ENCODE measurements around the gene SIAE.

The SIAE gene

GRCh38 chr11:124673333-124674167 lies at the start of gene SIAE, which contains the start of gene SPA17:
SIAE (minus strand) TSS chr11:124673739; CDS start chr11:124673708, 31 bp downstream.
SPA17 (plus strand) TSS chr11:124673904; CDS start chr11:124675265, 1,361 bp downstream.
- FAIRE-seq, result peak; percentile 93

DNA sequence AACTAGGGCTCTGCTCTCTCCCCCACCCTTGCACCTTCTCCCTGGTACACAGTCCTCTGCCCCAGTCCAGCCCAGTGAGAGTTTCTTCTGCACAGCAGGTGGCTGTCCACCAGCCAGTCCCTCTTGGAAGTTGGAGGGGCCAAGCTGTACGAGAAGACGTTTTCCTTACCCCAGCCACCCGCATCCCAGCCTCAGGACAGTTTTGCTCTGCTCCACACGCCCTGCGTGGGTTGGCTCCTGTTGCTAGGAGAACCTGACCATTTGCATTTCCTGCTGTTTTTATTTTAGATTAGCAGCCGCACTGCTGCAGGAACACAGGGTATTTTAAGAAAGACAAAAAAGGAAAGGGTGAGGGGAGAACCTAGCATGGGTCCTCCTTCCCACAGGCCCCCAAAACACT lies 48.6 kb upstream of the SIAE start:
- no peak for FAIRE-seq

DNA sequence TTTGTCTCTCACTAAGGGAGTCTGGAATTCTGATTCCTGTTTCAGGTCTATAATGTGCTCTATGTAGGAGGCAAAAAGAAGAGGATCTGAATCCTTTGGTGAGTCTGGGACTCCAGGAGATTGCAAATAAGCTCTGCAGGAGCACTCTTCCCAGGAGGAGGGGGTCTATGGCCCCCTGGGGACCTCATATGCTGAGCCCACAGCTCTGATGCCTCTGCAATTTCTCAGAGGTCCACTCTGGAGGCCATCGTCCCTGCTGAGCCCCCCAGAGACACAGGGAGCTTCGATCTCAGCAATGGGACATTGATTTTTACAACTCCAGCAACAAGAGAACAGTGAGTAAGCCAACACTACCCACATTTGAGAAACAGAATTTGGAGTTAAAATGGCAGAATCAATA lies 46.0 kb upstream of the SIAE start:
- no peak for FAIRE-seq

- FAIRE-seq, result no peak
These were observed 45.3 kb upstream of the SIAE start for GRCh38 chr11:124718801-124719200.

DNA sequence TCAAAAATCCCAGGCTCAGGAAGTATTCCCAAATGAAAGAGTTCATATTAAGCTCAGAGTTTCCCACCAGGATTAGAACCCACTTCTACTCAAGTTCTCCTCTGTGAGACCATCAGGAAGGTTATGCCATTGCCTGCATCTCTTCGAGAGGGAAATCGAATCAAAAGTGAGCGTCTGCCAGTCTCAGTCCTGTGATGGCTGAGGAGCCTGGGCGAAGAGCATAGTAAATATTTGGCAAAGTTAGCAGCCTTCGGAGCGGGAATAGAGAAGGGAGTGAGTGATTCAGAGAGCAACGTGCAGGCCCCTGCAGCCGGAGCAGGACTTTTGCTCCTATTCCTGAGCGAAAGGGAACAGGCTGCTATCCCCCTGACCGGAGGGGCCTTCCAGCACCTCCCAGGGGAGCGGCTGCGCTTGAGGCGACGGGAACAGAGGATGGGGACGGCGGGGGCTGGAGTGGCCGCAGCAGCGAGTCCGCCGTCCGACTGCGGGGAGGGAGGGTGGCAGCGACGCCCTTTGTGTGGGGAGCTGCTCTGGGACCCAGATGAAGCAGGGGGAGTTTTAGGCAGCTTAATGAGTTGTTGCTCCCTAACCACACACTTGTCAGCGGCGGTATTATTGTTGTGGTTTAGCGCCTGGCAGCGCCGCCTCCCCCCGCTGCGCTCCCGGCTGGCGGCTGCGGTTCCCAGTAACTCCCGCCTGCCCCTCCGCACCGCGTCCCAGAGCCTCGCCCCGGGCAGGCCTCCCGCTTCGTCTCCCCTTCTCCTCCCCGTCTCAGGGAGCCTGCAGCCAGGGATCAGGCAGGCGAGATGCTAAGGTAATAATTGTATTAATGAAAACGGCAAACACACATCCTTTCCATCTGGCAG lies 44.5 kb upstream of the SIAE start:
- FAIRE-seq, result no peak

DNA sequence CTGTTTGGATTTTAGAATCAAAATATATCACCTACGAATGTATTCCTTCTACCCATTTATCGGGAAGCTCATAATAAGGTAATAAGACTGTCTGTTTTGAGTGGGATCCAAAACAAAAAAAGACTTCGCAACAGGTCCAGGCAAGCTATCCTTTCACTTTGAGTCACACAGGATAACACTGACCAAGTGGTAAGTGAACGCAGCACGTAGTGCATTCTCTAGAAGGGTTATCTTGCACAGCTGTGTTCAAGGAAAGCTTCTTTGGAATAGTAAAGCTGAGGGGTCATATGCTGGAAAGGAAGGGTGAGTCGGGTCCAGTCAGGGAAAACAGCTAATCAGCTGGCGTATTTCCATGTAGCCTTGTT lies 43.9 kb upstream of the SIAE start:
- no peak for FAIRE-seq

DNA sequence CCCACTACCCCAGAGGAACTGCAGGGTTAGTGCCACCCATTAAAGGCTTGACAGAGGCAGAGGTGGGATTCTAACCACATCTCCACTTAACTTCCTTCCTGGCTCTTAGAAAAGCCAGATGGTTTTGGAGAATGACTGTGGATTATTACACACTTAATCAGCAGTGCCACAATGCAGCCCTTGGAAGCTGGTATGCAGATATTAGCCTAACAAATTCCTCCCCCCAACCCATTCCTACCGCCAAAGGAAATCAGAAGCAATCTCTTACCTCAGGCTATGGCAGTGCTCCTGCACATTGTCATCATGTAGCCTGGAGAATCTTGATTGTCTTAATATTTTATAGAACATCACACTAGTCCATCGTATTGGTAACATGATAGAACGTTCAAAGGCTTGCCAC lies 43.1 kb upstream of the SIAE start:
- no peak for FAIRE-seq

DNA sequence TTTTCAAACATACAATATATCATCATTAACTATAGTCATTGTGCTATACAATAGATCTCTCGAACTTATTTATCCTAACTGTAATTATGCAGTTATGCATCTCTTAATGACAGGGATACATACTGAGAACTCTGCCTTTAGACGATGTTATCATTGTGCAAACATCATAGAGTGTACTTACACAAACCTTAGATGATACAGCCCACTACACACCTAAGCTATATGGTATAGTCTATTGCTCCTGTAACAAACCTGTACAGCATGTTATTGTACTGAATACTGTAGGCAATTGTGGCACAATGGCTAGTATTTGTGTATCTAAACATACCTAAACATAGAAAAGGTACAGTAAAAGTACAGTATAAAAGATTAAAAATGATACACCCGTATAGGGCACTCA lies 38.9 kb upstream of the SIAE start:
- no peak for FAIRE-seq

- FAIRE-seq, result no peak
These were observed 34.3 kb upstream of the SIAE start for GRCh38 chr11:124707829-124708228.

- no peak for FAIRE-seq
These were observed 26.5 kb upstream of the SIAE start for GRCh38 chr11:124700028-124700427.

DNA sequence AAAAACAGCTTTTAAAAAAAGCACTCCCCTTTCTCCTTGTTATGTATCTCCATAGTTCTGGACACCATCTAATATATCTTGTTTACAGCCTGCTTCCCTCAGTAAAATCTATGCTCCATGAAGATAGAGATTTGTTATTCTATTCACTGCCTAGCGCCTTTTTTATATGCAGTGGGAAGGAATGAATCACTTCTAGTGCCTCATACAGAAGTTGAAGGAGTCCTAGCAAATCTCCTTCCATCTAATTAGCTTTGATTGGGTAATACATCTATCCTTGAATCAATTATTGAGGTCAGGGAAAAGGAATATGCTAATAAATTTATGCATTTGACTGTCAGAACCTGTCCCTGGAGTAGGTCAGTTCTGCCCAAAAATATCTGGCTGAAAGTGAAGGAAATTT lies 26.0 kb upstream of the SIAE start:
- FAIRE-seq, result no peak

GRCh38 chr11:124693142-124693541 lies 19.6 kb upstream of the SIAE start:
- FAIRE-seq, result no peak

GRCh38 chr11:124682443-124682842 lies 8.9 kb upstream of the SIAE start:
- peak; percentile 66 for FAIRE-seq

GRCh38 chr11:124681421-124681820 lies 7.9 kb upstream of the SIAE start:
- FAIRE-seq, result peak; percentile 92

DNA sequence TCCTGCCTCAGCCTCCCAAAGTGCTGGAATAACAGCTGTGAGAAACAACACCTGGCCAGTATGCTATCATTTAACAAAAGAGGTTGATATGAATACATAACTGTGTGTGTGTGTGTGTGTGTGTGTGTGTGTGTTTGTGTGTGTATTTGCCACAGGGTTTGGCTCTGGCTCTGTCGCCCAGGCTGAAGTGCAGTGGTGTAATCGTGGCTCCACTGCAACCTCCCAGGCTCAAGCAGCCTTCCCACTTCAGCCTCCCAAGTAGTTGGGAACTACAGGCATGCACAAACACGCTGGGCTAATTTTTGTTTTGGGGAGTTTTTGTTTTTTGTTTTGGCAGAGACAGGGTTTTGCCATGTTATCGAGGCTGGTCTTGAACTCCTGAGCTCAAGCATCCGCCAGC lies 4.9 kb upstream of the SIAE start:
- FAIRE-seq, result no peak

DNA sequence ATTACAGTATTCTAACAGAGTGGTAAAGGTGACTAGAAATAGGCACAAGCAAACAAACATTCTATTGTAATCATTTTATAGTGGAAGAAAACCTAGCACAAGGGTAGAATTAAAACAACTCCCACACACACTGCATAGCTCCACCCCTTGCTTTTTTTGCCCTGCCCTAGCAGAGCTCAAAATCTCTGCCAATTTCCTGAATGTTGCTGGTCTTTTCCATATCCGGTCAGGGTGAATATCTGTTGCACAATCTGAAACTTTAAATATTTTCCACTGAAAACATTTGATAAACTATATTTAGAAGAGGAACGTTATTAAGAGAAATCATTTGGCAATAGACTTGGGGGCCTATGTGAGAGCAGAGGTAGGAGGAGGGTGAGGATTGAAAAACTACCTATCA lies 2.8 kb upstream of the SIAE start:
- no peak for FAIRE-seq

- no peak for FAIRE-seq
These were observed 1.0 kb upstream of the SIAE start for GRCh38 chr11:124674571-124674970.

DNA sequence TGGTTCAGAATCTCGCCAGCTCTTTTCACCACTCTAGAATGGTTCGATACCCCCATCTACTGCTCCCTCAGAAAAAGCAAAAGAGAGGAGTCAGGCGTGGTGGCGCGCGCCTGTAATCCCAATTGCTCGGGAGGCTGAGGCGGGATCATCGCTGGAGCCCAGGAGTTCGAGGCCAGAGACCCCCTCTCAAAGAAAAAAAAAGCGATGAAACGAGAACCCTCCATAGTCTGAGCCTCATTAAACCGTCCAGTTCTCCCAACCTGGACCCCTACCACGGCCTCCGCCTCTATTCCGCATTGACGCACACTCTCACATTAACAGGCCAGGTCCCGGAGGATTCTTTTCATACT lies 604 bp upstream of the SIAE start:
- FAIRE-seq, result no peak

GRCh38 chr11:124672536-124673215 lies 863 bp downstream of the SIAE start:
- no peak for FAIRE-seq

GRCh38 chr11:124670732-124671131 lies 2.8 kb downstream of the SIAE start:
- FAIRE-seq, result no peak

- no peak for FAIRE-seq
These were observed 4.3 kb downstream of the SIAE start for GRCh38 chr11:124669193-124669592.

GRCh38 chr11:124667601-124668000 lies 5.9 kb downstream of the SIAE start:
- FAIRE-seq, result no peak

DNA sequence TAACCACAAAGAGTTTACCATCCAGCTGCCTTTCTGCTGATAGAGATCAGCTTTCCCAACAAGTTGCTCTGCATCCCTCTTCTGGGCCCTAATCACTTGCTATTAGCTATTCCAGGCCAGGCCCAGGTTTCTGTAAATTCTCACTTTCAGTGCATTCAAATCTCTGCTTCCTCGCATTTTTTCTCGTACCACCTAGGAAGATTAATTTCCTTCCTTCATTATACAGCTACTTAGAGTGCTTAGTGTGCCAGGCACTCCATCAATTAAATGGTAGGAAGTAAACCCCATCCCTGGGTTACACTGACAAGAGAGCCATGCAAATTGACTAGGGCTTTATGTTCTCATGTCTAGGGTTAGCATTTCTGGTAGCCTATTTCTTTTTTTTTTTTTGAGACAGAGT lies 9.7 kb downstream of the SIAE start:
- FAIRE-seq, result no peak

DNA sequence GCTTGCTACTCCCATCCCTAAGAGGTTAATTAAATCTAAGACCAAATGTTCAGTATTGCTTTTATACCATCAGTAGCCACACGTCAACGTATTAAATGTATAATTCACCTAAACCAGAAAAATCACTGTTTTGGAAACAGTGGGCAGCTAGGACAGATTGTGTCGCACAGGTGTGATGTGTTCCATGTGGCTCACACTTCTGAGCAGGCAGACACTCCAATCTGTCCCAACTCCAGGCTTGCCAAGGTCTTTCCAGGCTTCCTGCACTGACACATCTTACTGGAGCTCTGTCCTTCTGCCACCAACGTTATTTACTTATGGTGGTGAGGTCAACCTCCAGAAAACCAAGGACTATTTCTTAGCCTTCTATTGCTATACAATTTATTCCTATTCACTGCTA lies 11.4 kb downstream of the SIAE start:
- no peak for FAIRE-seq
